ENCODE results near the gene NOL9. TPM values are rescaled to one million over a fixed set of nuclear protein-coding genes. Genes with fewer than 3 reads are reported as not detected.
"Not testable (repeated sequence)": the region's sequence is repeated elsewhere in the genome, so short reads cannot be mapped to it uniquely, and the experiment has no call there.

Gene NOL9
- total RNA-seq, 3 donors from 2014 or later: 20.0 to 28.3 (median 21.1) TPM

GRCh38 chr1:6495041-6495441 is 59.3 kb downstream of the NOL9 start:
- no peak for TF ChIP-seq CTCF (IDR thresholded peaks at IDR 0.05)

GRCh38 chr1:6494627-6495026 is 59.7 kb downstream of the NOL9 start:
- DNase-seq (no peak), ATAC-seq (no peak)
- intact Hi-C loops (cut with DNase I, micrococcal nuclease): no loop called here
- Histone ChIP-seq H3K4me3 (no peak overlapping the region), H3K36me3 (ENCODE audit: low read depth) (no peaks in the 10 kb centered on the region), H3K9me3 (no peaks in the 10 kb centered on the region), H3K4me1 (ENCODE audit: low read depth) (peaks cover 24% of the 10 kb centered on the region)
- no peak for TF ChIP-seq CTCF (IDR thresholded peaks at IDR 0.05)

More at GRCh38 chr1:6495041-6495441, 59.3 kb downstream of the NOL9 start:
- no peak overlapping the region for H3K4me3 ChIP-seq
- peak in 1 of 3 donors; percentile 20 for DNase-seq
- H3K4me1 ChIP-seq (ENCODE audit: low read depth): peaks cover 20% of the 10 kb centered on the region
- intact Hi-C loops (cut with DNase I, micrococcal nuclease): no loop called here
- ATAC-seq: no peak
- no peaks in the 10 kb centered on the region for H3K36me3 ChIP-seq (ENCODE audit: low read depth)
- H3K9me3 ChIP-seq: no peaks in the 10 kb centered on the region

GRCh38 chr1:6493834-6494223 is 60.5 kb downstream of the NOL9 start:
- DNase-seq; intact Hi-C loops (cut with DNase I, micrococcal nuclease): not testable (repeated sequence)

GRCh38 chr1:6491966-6492365 is 62.3 kb downstream of the NOL9 start:
- H3K4me1 ChIP-seq (ENCODE audit: low read depth): peaks cover 27% of the 10 kb centered on the region
- H3K36me3 ChIP-seq (ENCODE audit: low read depth): no peaks in the 10 kb centered on the region
- no peak overlapping the region for H3K4me3 ChIP-seq
- intact Hi-C loops (cut with DNase I, micrococcal nuclease): no loop called here
- TF ChIP-seq CTCF (IDR thresholded peaks at IDR 0.05): no peak
- DNase-seq: no peak
- ATAC-seq: no peak
- no peaks in the 10 kb centered on the region for H3K9me3 ChIP-seq

More at GRCh38 chr1:6493834-6494223, 60.5 kb downstream of the NOL9 start:
- not testable (repeated sequence) for H3K4me3 ChIP-seq; H3K9me3 ChIP-seq; ATAC-seq; H3K36me3 ChIP-seq (ENCODE audit: low read depth)
- peaks cover 32% of the 10 kb centered on the region for H3K4me1 ChIP-seq (ENCODE audit: low read depth)

- ATAC-seq: no peak
- H3K4me1 ChIP-seq (ENCODE audit: low read depth): peaks cover 27% of the 10 kb centered on the region
- DNase-seq: no peak
- no peaks in the 10 kb centered on the region for H3K36me3 ChIP-seq (ENCODE audit: low read depth)
- no peak for TF ChIP-seq CTCF (IDR thresholded peaks at IDR 0.05)
- intact Hi-C loops (cut with DNase I, micrococcal nuclease): no loop called here
- H3K9me3 ChIP-seq: no peaks in the 10 kb centered on the region
- H3K4me3 ChIP-seq: peak within 1 kb of the TSS; percentile 59
Measured at GRCh38 chr1:6491480-6491962, 62.8 kb downstream of the NOL9 start, which contains the start of gene PLEKHG5. PLEKHG5 (minus strand) TSS chr1:6491667; CDS start chr1:6477571, 14,096 bp downstream.

GRCh38 chr1:6491081-6491449 is 63.2 kb downstream of the NOL9 start:
- intact Hi-C loops (cut with DNase I, micrococcal nuclease): no loop called here
- TF ChIP-seq CTCF (IDR thresholded peaks at IDR 0.05): no peak
- DNase-seq (no peak), ATAC-seq (no peak)
- Histone ChIP-seq H3K4me1 (ENCODE audit: low read depth) (peaks cover 29% of the 10 kb centered on the region), H3K9me3 (no peaks in the 10 kb centered on the region), H3K4me3 (peak overlapping the region; percentile 59), H3K36me3 (ENCODE audit: low read depth) (no peaks in the 10 kb centered on the region)

Data from mucosa of descending colon (tissue), 3 donors.